Adipocyte (in vitro differentiated cells): ENCODE data around the gene SLC12A6.
A peak's percentile ranks its signal among the peaks of the same experiment; 100 is the strongest.

ENCODE experiments used
- DNase-seq: peaks from one replicate; pipeline ENCODE4 v3.0.0-alpha.2; 2015; ENCODE audit warnings: low read depth
- H3K27me3 ChIP-seq: replicated peaks from 2 replicates; pipeline ENCODE4 v1.7.0; 2013; ENCODE audit warnings: mild to moderate bottlenecking, low read length, moderate library complexity; ENCODE audit not compliant: control insufficient read depth, insufficient read depth
- H3K36me3 ChIP-seq: 2 replicates; pipeline ENCODE4 v1.7.0; 2013; ENCODE audit warnings: low read length, mild to moderate bottlenecking, moderate library complexity; ENCODE audit not compliant: control insufficient read depth, insufficient read depth, severe bottlenecking
- H3K4me1 ChIP-seq: 2 replicates; pipeline ENCODE4 v1.7.0; 2013; ENCODE audit warnings: mild to moderate bottlenecking, low read length, moderate library complexity; ENCODE audit not compliant: control insufficient read depth, insufficient read depth
- H3K4me3 ChIP-seq: 2 replicates; pipeline ENCODE4 v1.7.0; 2013; ENCODE audit warnings: mild to moderate bottlenecking, low read length, moderate library complexity
- H3K9ac ChIP-seq: 2 replicates; pipeline ENCODE4 v1.7.0; 2013; ENCODE audit warnings: mild to moderate bottlenecking, low read length, moderate library complexity
- H3K9me3 ChIP-seq: 2 replicates; pipeline ENCODE4 v1.7.0; 2013; ENCODE audit warnings: mild to moderate bottlenecking, low read length, moderate library complexity; ENCODE audit not compliant: control insufficient read depth

The SLC12A6 gene

GRCh38 chr15:34366271-34367065 is 28.9 kb upstream of the SLC12A6 start:
- no peaks in the 10 kb centered on the region for H3K36me3 ChIP-seq
- peaks cover 14% of the 10 kb centered on the region for H3K4me1 ChIP-seq
- DNase-seq, result peak; percentile 60
- no peaks in the 10 kb centered on the region for H3K9me3 ChIP-seq
- peak overlapping the region; percentile 92 for H3K4me3 ChIP-seq
- H3K9ac ChIP-seq, result peak overlapping the region; percentile 78
- H3K27me3 ChIP-seq, result no peaks in the 10 kb centered on the region

- H3K36me3 ChIP-seq, result no peaks in the 10 kb centered on the region
- no peaks in the 10 kb centered on the region for H3K9me3 ChIP-seq
- no peak for DNase-seq
- H3K27me3 ChIP-seq, result no peaks in the 10 kb centered on the region
- H3K4me1 ChIP-seq, result peaks cover 14% of the 10 kb centered on the region
- peak overlapping the region; percentile 68 for H3K9ac ChIP-seq
- H3K4me3 ChIP-seq, result peak overlapping the region; percentile 92
These were observed 28.3 kb upstream of the SLC12A6 start for GRCh38 chr15:34365836-34366235.

GRCh38 chr15:34365091-34365825 is 27.7 kb upstream of the SLC12A6 start:
- no peaks in the 10 kb centered on the region for H3K27me3 ChIP-seq
- H3K4me1 ChIP-seq, result peaks cover 14% of the 10 kb centered on the region
- DNase-seq, result no peak
- no peak overlapping the region for H3K9ac ChIP-seq
- H3K36me3 ChIP-seq, result peaks cover 3% of the 10 kb centered on the region
- no peaks in the 10 kb centered on the region for H3K9me3 ChIP-seq
- H3K4me3 ChIP-seq, result no peak overlapping the region

- no peaks in the 10 kb centered on the region for H3K9me3 ChIP-seq
- no peaks in the 10 kb centered on the region for H3K27me3 ChIP-seq
- no peak overlapping the region for H3K4me3 ChIP-seq
- H3K36me3 ChIP-seq, result peaks cover 6% of the 10 kb centered on the region
- no peak for DNase-seq
- H3K4me1 ChIP-seq, result peaks cover 14% of the 10 kb centered on the region
- no peak overlapping the region for H3K9ac ChIP-seq
These were observed 26.5 kb upstream of the SLC12A6 start for GRCh38 chr15:34364041-34364440.

GRCh38 chr15:34362047-34362773 is 24.6 kb upstream of the SLC12A6 start:
- Histone ChIP-seq H3K36me3 (peaks cover 11% of the 10 kb centered on the region), H3K4me1 (peaks cover 7% of the 10 kb centered on the region), H3K4me3 (no peak overlapping the region), H3K27me3 (no peaks in the 10 kb centered on the region), H3K9ac (no peak overlapping the region), H3K9me3 (no peaks in the 10 kb centered on the region)
- DNase-seq, result no peak

- Histone ChIP-seq H3K36me3 (peaks cover 11% of the 10 kb centered on the region), H3K4me3 (no peak overlapping the region), H3K9ac (no peak overlapping the region), H3K9me3 (no peaks in the 10 kb centered on the region), H3K27me3 (no peaks in the 10 kb centered on the region), H3K4me1 (peaks cover 6% of the 10 kb centered on the region)
- no peak for DNase-seq
These were observed 23.7 kb upstream of the SLC12A6 start for GRCh38 chr15:34361278-34361677.

GRCh38 chr15:34360298-34360697 is 22.7 kb upstream of the SLC12A6 start:
- H3K9me3 ChIP-seq, result no peaks in the 10 kb centered on the region
- no peak overlapping the region for H3K9ac ChIP-seq
- H3K27me3 ChIP-seq, result no peaks in the 10 kb centered on the region
- no peak overlapping the region for H3K4me3 ChIP-seq
- no peak for DNase-seq
- no peaks in the 10 kb centered on the region for H3K4me1 ChIP-seq
- H3K36me3 ChIP-seq, result peaks cover 11% of the 10 kb centered on the region

GRCh38 chr15:34359416-34359815 is 21.8 kb upstream of the SLC12A6 start:
- Histone ChIP-seq H3K9ac (no peak overlapping the region), H3K36me3 (peaks cover 11% of the 10 kb centered on the region), H3K27me3 (no peaks in the 10 kb centered on the region), H3K9me3 (no peaks in the 10 kb centered on the region), H3K4me1 (no peaks in the 10 kb centered on the region), H3K4me3 (no peak overlapping the region)
- no peak for DNase-seq

GRCh38 chr15:34358948-34359347 is 21.4 kb upstream of the SLC12A6 start:
- no peaks in the 10 kb centered on the region for H3K27me3 ChIP-seq
- no peaks in the 10 kb centered on the region for H3K4me1 ChIP-seq
- H3K36me3 ChIP-seq, result peaks cover 11% of the 10 kb centered on the region
- no peak overlapping the region for H3K9ac ChIP-seq
- DNase-seq, result no peak
- no peaks in the 10 kb centered on the region for H3K9me3 ChIP-seq
- no peak overlapping the region for H3K4me3 ChIP-seq

GRCh38 chr15:34358367-34358766 is 20.8 kb upstream of the SLC12A6 start:
- H3K4me1 ChIP-seq, result no peaks in the 10 kb centered on the region
- no peak overlapping the region for H3K9ac ChIP-seq
- peaks cover 11% of the 10 kb centered on the region for H3K36me3 ChIP-seq
- DNase-seq, result no peak
- no peaks in the 10 kb centered on the region for H3K27me3 ChIP-seq
- no peaks in the 10 kb centered on the region for H3K9me3 ChIP-seq
- H3K4me3 ChIP-seq, result no peak overlapping the region

- H3K4me3 ChIP-seq, result no peak overlapping the region
- no peaks in the 10 kb centered on the region for H3K27me3 ChIP-seq
- H3K36me3 ChIP-seq, result peaks cover 11% of the 10 kb centered on the region
- H3K9me3 ChIP-seq, result no peaks in the 10 kb centered on the region
- H3K9ac ChIP-seq, result no peak overlapping the region
- H3K4me1 ChIP-seq, result no peaks in the 10 kb centered on the region
- DNase-seq, result no peak
These were observed 20.1 kb upstream of the SLC12A6 start for GRCh38 chr15:34357653-34358052.
